Stomach smooth muscle (tissue), 2 donors: ENCODE data around the gene UBFD1.

Source experiments
- H3K27ac ChIP-seq: one replicate; pipeline ENCODE4 v1.7.0; 2013; ENCODE audit warnings: mild to moderate bottlenecking, low read length, inconsistent platforms
- H3K27me3 ChIP-seq, 2 donors: one replicate each; pipeline ENCODE4 v1.7.0; 2013; ENCODE audit warnings: low read length in 2 of 2; ENCODE audit not compliant: insufficient read depth in 2 of 2, control insufficient read depth in 1 of 2
- H3K36me3 ChIP-seq, 2 donors: one replicate each; pipeline ENCODE4 v1.7.0; 2013; ENCODE audit warnings: low read length in 2 of 2; ENCODE audit not compliant: control insufficient read depth in 2 of 2, insufficient read depth in 2 of 2
- H3K4me1 ChIP-seq: one replicate; pipeline ENCODE4 v1.7.0; 2013; ENCODE audit warnings: low read length; ENCODE audit not compliant: control insufficient read depth, insufficient read depth
- H3K4me3 ChIP-seq, 2 donors: one replicate each; pipeline ENCODE4 v1.7.0; 2013; ENCODE audit warnings: low read length in 2 of 2
- H3K9ac ChIP-seq, 2 donors: one replicate each; pipeline ENCODE4 v1.7.0; 2013; ENCODE audit warnings: low read length in 2 of 2, mild to moderate bottlenecking in 1 of 2
- H3K9me3 ChIP-seq, 2 donors: one replicate each; pipeline ENCODE4 v1.7.0; 2013; ENCODE audit warnings: low read length in 2 of 2; ENCODE audit not compliant: control insufficient read depth in 2 of 2
- donor health status: healthy.
- donor health status: Pancreatic carcinoma.

UBFD1 gene

DNA sequence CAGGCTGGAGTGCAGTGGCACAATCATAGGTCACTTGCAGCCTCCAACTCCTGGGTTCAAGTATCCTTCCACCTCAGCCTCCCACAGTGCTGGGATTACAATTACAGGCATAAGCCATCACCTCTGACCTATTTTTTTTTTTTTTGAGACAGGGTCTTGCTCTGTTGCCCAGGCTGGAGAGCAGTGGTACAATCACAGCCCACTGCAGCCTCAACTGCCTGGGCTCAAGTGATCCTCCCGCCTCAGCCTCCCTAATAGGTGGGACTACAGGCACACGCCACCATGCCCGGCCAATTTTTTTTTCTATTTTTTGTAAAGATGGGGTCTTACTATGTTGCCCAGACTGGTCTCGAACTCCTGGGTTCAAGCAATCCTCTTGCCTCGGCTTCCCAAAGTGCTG, 41.6 kb upstream of the UBFD1 start:
- H3K9me3 ChIP-seq: no peaks in the 10 kb centered on the region
- H3K36me3 ChIP-seq: peaks cover 5 to 6% of the 10 kb centered on the region in 2 donors
- no peak overlapping the region for H3K4me3 ChIP-seq
- no peak overlapping the region for H3K27ac ChIP-seq
- no peaks in the 10 kb centered on the region for H3K4me1 ChIP-seq
- H3K9ac ChIP-seq: no peak overlapping the region
- no peaks in the 10 kb centered on the region for H3K27me3 ChIP-seq

DNA sequence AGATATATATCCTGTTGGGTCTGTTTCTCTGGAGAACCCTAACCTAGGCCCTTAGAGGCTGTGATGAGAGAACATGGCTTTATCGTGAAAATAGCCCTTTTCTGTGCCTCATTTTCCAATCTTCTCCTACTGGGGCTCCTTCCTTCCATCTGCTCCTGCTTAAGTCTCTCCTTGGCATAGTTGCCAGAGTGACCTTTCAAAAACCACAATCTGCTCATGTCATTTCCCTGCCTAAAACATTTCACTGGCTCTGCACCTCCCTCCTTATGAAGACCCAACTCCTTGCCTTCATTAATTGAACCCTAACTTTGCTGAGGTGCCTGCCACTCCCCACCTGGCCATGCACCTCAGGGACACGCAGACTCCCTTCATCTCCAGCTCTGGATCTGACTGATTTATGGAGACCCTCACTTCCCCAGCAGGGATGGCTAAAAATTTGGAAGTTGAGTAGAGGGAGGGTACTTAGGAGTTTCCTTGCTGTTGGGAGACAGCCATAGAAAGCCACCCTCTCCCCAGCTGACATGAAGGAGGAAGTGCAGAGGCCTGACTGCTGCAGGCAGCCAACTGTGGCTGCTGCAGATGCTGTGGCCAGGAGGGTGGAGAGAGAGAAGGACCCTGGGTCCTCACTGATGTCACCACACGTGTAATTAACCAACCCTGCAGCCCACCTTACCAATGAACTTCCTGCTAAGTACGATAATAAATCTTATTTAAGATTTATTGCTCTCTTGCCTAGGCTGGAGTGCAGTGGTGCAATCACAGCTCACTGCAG, 41.0 kb upstream of the UBFD1 start:
- Histone ChIP-seq H3K4me3 (no peak overlapping the region), H3K36me3 (peaks cover 6 to 8% of the 10 kb centered on the region in 2 donors), H3K4me1 (no peaks in the 10 kb centered on the region), H3K27ac (no peak overlapping the region), H3K27me3 (no peaks in the 10 kb centered on the region), H3K9me3 (no peaks in the 10 kb centered on the region), H3K9ac (no peak overlapping the region)

GRCh38 chr16:23518435-23518891, 39.1 kb upstream of the UBFD1 start:
- Histone ChIP-seq H3K36me3 (peaks cover 18% of the 10 kb centered on the region in 2 donors), H3K9me3 (no peaks in the 10 kb centered on the region), H3K4me1 (no peaks in the 10 kb centered on the region), H3K4me3 (no peak overlapping the region), H3K27ac (no peak overlapping the region), H3K9ac (no peak overlapping the region), H3K27me3 (no peaks in the 10 kb centered on the region)

DNA sequence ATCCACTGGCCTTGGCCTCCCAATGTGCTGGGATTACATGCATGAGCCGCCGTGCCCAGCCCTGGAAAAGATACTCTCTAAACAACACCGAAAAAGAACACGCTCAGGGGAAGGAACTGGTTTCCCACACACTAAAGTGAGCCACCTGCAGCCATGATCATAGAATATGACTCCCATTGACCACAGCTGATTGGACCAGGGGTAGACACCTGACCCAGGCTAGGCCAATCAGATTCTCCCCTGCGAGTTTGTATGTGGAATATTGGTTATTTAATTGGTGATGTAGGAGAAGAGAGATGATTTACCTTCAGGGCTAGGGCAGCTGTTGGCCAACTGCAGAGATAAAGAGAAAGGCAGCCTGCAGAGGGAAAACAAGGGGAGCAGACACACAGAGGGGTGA, 38.2 kb upstream of the UBFD1 start:
- no peaks in the 10 kb centered on the region for H3K4me1 ChIP-seq
- H3K27me3 ChIP-seq: no peaks in the 10 kb centered on the region
- H3K9me3 ChIP-seq: no peaks in the 10 kb centered on the region
- peaks cover 21 to 26% of the 10 kb centered on the region in 2 donors for H3K36me3 ChIP-seq
- H3K27ac ChIP-seq: no peak overlapping the region
- H3K9ac ChIP-seq: no peak overlapping the region
- no peak overlapping the region for H3K4me3 ChIP-seq

- no peak overlapping the region for H3K9ac ChIP-seq
- H3K4me3 ChIP-seq: no peak overlapping the region
- H3K9me3 ChIP-seq: no peaks in the 10 kb centered on the region
- peaks cover 26 to 32% of the 10 kb centered on the region in 2 donors for H3K36me3 ChIP-seq
- H3K27ac ChIP-seq: no peak overlapping the region
- no peaks in the 10 kb centered on the region for H3K4me1 ChIP-seq
- no peaks in the 10 kb centered on the region for H3K27me3 ChIP-seq
Observed at GRCh38 chr16:23520500-23520899, 37.0 kb upstream of the UBFD1 start.

DNA sequence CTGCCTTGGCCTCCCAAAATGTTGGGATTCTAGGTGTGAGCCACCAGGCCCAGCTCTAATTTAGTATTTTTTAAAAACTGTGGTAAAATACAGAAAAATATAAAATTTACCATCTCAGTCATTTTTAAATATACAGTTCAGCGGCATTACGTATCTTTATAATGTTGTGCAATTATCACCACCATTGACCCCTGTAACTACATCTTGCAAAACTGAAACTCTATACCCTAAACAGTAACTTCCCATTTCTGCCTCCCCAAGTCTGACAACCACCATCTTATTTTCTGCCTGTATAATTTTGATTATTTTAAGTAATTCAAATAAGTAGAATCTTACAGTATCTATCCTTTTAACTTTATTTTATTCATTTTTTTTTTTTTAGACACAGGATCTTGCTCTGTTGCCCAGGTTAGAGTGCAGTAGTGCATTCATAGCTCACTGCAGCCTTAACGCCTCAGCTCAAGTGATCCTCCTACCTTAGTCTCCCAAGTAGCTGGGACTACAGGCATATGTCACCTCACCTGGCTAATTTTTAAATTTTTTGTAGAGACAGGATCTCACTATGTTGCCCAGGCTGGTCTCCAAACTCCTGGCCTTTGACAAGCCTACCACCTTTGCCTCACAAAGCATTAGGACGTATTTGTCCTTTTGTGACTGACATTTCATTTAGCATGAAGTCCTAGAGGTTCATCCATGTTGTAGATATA, 36.3 kb upstream of the UBFD1 start:
- Histone ChIP-seq H3K4me1 (no peaks in the 10 kb centered on the region), H3K27ac (no peak overlapping the region), H3K9ac (no peak overlapping the region), H3K27me3 (no peaks in the 10 kb centered on the region), H3K4me3 (no peak overlapping the region), H3K9me3 (no peaks in the 10 kb centered on the region), H3K36me3 (peaks cover 26 to 32% of the 10 kb centered on the region in 2 donors)

DNA sequence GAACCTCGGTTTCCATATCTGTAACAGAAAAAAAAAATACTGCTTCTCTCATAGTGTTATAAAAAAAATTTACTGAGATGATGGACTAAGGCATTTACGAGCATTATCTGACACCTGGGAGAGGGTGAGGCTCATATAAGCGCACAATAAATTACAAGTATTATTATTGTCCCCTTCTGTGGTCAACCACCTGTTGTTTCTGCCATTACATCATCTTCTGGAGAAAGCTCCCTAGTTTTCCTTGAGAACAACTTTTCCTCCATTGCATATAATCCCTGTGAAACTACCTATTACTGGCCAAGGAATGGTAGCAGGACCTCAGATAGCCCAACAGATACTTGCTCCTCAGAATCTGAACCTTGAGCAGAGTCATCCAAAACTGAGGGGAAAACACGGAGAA, 35.6 kb upstream of the UBFD1 start:
- Histone ChIP-seq H3K36me3 (peaks cover 26 to 32% of the 10 kb centered on the region in 2 donors), H3K27me3 (no peaks in the 10 kb centered on the region), H3K9ac (no peak overlapping the region), H3K4me3 (no peak overlapping the region), H3K9me3 (no peaks in the 10 kb centered on the region), H3K27ac (no peak overlapping the region), H3K4me1 (no peaks in the 10 kb centered on the region)

GRCh38 chr16:23523321-23523720, 34.2 kb upstream of the UBFD1 start:
- no peaks in the 10 kb centered on the region for H3K27me3 ChIP-seq
- no peaks in the 10 kb centered on the region for H3K4me1 ChIP-seq
- no peak overlapping the region for H3K27ac ChIP-seq
- H3K9ac ChIP-seq: no peak overlapping the region
- H3K4me3 ChIP-seq: no peak overlapping the region
- peaks cover 26 to 38% of the 10 kb centered on the region in 2 donors for H3K36me3 ChIP-seq
- H3K9me3 ChIP-seq: no peaks in the 10 kb centered on the region

GRCh38 chr16:23523876-23524385, 33.6 kb upstream of the UBFD1 start:
- H3K36me3 ChIP-seq: peaks cover 33 to 45% of the 10 kb centered on the region in 2 donors
- H3K27ac ChIP-seq: no peak overlapping the region
- H3K4me3 ChIP-seq: no peak overlapping the region
- no peaks in the 10 kb centered on the region for H3K4me1 ChIP-seq
- H3K9ac ChIP-seq: no peak overlapping the region
- H3K27me3 ChIP-seq: no peaks in the 10 kb centered on the region
- H3K9me3 ChIP-seq: no peaks in the 10 kb centered on the region

- Histone ChIP-seq H3K9ac (no peak overlapping the region), H3K4me1 (no peaks in the 10 kb centered on the region), H3K27ac (no peak overlapping the region), H3K9me3 (no peaks in the 10 kb centered on the region), H3K4me3 (no peak overlapping the region), H3K27me3 (no peaks in the 10 kb centered on the region), H3K36me3 (peaks cover 35 to 50% of the 10 kb centered on the region in 2 donors)
Observed at GRCh38 chr16:23524886-23525285, 32.6 kb upstream of the UBFD1 start.
